Adrenal gland (tissue), 12 donors: ENCODE results near the gene LRRC41. TPM values are rescaled to one million over a fixed set of nuclear protein-coding genes. Genes with fewer than 3 reads are reported as not detected.

Experiments
- DNase-seq, 7 donors: peaks; one replicate each; pipeline ENCODE4 v3.0.0-alpha.2; 2019 to 2020
- H3K27ac ChIP-seq, 5 donors: fragments of 200-600 bp; sonication (generic) in 4 of 5; 1 replicate in 3 of 5; 2 replicates in 2 of 5; pipeline versions ENCODE4 v1.5.1 to v1.8.0; 2016 to 2020; ENCODE audit warnings: mild to moderate bottlenecking in 1 of 5
- H3K27me3 ChIP-seq: fragments of 200-600 bp; 2 replicates; pipeline ENCODE4 v1.8.0; 2021
- H3K36me3 ChIP-seq, 2 donors: fragments of 200-600 bp; replicated peaks in 1 of 2; 1 replicate in 1 of 2; 2 replicates in 1 of 2; pipeline versions ENCODE4 v1.5.1 to v1.8.0; 2018 to 2022
- H3K4me1 ChIP-seq, 2 donors: fragments of 200-600 bp; replicated peaks in 1 of 2; 1 replicate in 1 of 2; 2 replicates in 1 of 2; pipeline versions ENCODE4 v1.5.1 to v1.8.0; 2018 to 2021
- H3K4me3 ChIP-seq, 4 donors: fragments of 200-600 bp; sonication (generic) in 3 of 4; one replicate each; pipeline ENCODE4 v1.5.1; 2016 to 2018
- H3K9me3 ChIP-seq, 3 donors: fragments of 200-600 bp; sonication (generic) in 1 of 3; replicated peaks in 1 of 3; 1 replicate in 2 of 3; 2 replicates in 1 of 3; pipeline versions ENCODE4 v1.5.1 to v1.8.0; 2016 to 2021
- POLR2A ChIP-seq, 2 donors: fragments of 450-650 bp; IDR thresholded peaks; one replicate each; pipeline ENCODE4 v1.6.1; 2017; ENCODE audit warnings: antibody characterized with exemption in 2 of 2, mild to moderate bottlenecking in 2 of 2, moderate library complexity in 1 of 2
- WGBS, 4 donors: extraction: QIAGEN DNeasy Blood & Tissue Kit in 2 of 4; methylation state at CpG; one replicate each; pipeline versions ENCODE4 v1.1.5 to v1.1.7; 2013 to 2017; 5-methylcytosine and 5-hydroxymethylcytosine counted together
- intact Hi-C, 2 donors: fragments of 100-400 bp; cut with DNase I; formaldehyde crosslinking; loops; one replicate each; pipeline versions ENCODE4 v1.14.1 to v1.15.0; 2022 to 2023
- polyA plus RNA-seq, 3 donors: library from polyadenylated mRNA; stranded (reverse); fragments of 200-250 nt in 2 of 3; fragments of 350-450 nt in 1 of 3; fragmentation: Illumina TruSeq in 1 of 3; extraction: RNeasy Lipid Tissue Mini Kit (QIAGEN cat#74804) in 1 of 3; gene quantifications; one replicate each; pipeline ENCODE4 v1.2.3, GENCODE V29; 2013 to 2014
- total RNA-seq, 9 donors: library from RNA; depleted of rRNA in 4 of 9; stranded (reverse); fragments of >200 nt in 4 of 9; fragments of 120-200 nt in 1 of 9; fragmentation: NEBNext Ultra II Directional in 1 of 9; extraction: Animal tissue kit (Norgen Biotek cat#: 25700) in 1 of 9; gene quantifications; one replicate each; pipeline versions ENCODE4 v1.1.0 to v1.2.4, GENCODE V29; 2013 to 2023
- TF ChIP-seq, protein P1 (sequence below), 6 experiments: fragments of 450-650 bp in 4 of 6; fragments of 200-600 bp in 2 of 6; sonication (generic) in 1 of 6; IDR thresholded peaks; 1 replicate in 5 of 6; 2 replicates in 1 of 6; pipeline versions ENCODE4 v1.5.1 to v1.8.0; 2016 to 2021; ENCODE audit warnings: antibody characterized with exemption in 6 of 6, mild to moderate bottlenecking in 2 of 6, moderate library complexity in 1 of 6
- donor health status: healthy with polysubstance abuse.
- donor health status: Bipolar disorder and iron deficiency.
- donor health status: DM: yes; HTN: yes; CAD: no.
- donor health status: DM: no; HTN: no; CAD: no.
- donor health status: DM: no; HTN: no; CAD: no.
- donor health status: DM: yes; HTN: yes; CAD: no.

Gene LRRC41
- total and polyA plus RNA-seq, 12 donors, result 38.5 to 95.8 (median 68.6) TPM

GRCh38 chr1:46254668-46255067 lies 48.7 kb downstream of the LRRC41 start:
- no peaks in the 10 kb centered on the region for H3K36me3 ChIP-seq
- intact Hi-C loops, result no loop called here
- H3K27me3 ChIP-seq, result no peaks in the 10 kb centered on the region
- H3K4me3 ChIP-seq, result no peak overlapping the region
- no peak for DNase-seq
- TF ChIP-seq, protein P1, sequence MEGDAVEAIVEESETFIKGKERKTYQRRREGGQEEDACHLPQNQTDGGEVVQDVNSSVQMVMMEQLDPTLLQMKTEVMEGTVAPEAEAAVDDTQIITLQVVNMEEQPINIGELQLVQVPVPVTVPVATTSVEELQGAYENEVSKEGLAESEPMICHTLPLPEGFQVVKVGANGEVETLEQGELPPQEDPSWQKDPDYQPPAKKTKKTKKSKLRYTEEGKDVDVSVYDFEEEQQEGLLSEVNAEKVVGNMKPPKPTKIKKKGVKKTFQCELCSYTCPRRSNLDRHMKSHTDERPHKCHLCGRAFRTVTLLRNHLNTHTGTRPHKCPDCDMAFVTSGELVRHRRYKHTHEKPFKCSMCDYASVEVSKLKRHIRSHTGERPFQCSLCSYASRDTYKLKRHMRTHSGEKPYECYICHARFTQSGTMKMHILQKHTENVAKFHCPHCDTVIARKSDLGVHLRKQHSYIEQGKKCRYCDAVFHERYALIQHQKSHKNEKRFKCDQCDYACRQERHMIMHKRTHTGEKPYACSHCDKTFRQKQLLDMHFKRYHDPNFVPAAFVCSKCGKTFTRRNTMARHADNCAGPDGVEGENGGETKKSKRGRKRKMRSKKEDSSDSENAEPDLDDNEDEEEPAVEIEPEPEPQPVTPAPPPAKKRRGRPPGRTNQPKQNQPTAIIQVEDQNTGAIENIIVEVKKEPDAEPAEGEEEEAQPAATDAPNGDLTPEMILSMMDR (IDR thresholded peaks at IDR 0.05), result no peak
- no peak for TF ChIP-seq POLR2A (IDR thresholded peaks at IDR 0.05)
- H3K27ac ChIP-seq, result no peak overlapping the region
- WGBS, 4 donors, result 91 to 97% (median 94%) methylated on average over 5 of the region's 5 CpGs
- H3K4me1 ChIP-seq, result no peaks in the 10 kb centered on the region
- no peaks in the 10 kb centered on the region for H3K9me3 ChIP-seq

DNA sequence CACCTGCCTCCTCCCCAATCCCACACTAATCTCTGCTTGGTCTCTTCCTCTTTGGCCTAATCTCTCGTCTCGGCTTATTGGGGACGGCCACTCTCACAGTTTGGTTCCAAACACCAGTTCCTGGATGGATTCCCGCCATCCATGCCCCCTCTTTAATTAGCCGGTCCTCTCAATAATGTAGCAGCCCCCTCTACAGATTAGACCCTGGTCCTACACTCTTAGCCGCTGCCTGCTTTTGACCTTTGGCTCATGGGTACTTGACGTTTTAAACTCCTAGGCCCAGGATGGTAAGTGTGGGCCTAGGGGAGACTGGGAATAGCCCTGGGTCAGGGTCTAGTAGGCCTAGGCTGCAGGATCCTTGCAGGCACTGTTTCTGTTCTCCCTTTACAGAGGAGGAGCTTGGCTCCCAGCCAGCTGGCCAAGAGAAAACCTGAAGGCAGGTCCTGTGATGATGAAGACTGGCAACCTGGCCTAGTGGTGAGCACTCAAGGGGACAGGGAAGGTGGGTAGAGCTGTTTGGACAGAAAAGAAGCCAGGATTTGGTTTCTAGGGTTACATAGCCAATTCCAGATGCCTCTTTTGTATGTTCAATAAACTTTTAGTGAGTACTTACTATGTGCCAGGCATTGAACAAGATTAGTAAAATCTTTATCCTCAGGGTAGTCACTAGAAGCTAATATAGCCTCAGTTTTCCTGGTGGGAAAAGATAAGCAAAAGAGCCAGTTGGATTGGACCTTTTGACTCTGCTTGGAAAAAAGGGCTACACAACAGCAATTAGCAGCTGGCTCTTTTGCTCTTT lies 55.1 kb downstream of the LRRC41 start:
- Histone ChIP-seq H3K4me1 (peaks cover 7 to 12% of the 10 kb centered on the region in 2 donors), H3K27ac (no peak overlapping the region), H3K4me3 (peak overlapping the region in 2 of 4 donors; percentile 40 to 71), H3K27me3 (no peaks in the 10 kb centered on the region), H3K36me3 (no peaks in the 10 kb centered on the region), H3K9me3 (no peaks in the 10 kb centered on the region)
- TF ChIP-seq, protein P1 (IDR thresholded peaks at IDR 0.05), result no peak
- TF ChIP-seq POLR2A (IDR thresholded peaks at IDR 0.05), result no peak
- WGBS, 4 donors, result 2 to 11% (median 5%) methylated on average over 7 of the region's 7 CpGs
- intact Hi-C loops, result loop anchor here in 1 of 2 donors (10.0 kb wide), 1 partner anchor 96 kb away; the partner anchor contains the start of gene NSUN4
- peak in 6 of 7 donors; percentile 6 to 61 (median 42) for DNase-seq

- 0 to 3% (median 2%) methylated on average over 15 to 46 of the region's 49 CpGs for WGBS, 4 donors
- H3K4me1 ChIP-seq, result peaks cover 7 to 12% of the 10 kb centered on the region in 2 donors
- H3K27me3 ChIP-seq, result no peaks in the 10 kb centered on the region
- intact Hi-C loops, result loop anchor here in 1 of 2 donors (10.0 kb wide), 1 partner anchor 97 kb away; the partner anchor contains the start of gene NSUN4
- no peaks in the 10 kb centered on the region for H3K9me3 ChIP-seq
- TF ChIP-seq, protein P1 (IDR thresholded peaks at IDR 0.05), result no peak
- peak; percentile 97 to 99 (median 99) for DNase-seq
- peak within 1 kb of the TSS in 2 of 5 donors; percentile 38 to 72 for H3K27ac ChIP-seq
- H3K4me3 ChIP-seq, result peak within 1 kb of the TSS in 3 of 4 donors; percentile 31 to 78 (median 76)
- H3K36me3 ChIP-seq, result no peaks in the 10 kb centered on the region
Measured at GRCh38 chr1:46247436-46248121, 55.8 kb downstream of the LRRC41 start, which contains the start of gene RAD54L. RAD54L (plus strand) TSS chr1:46247763; CDS start chr1:46248406, 643 bp downstream.
